Nephron progenitor cell (in vitro differentiated cells): ENCODE results near the gene UGDH.

ENCODE experiments used
- DNase-seq: peaks from one replicate; pipeline ENCODE4 v3.0.0; 2021
- H3K27ac Mint-ChIP-seq: 2 replicates; pipeline ENCODE4 v1.8.0; 2021; ENCODE audit warnings: mild to moderate bottlenecking, moderate library complexity, mixed read lengths
- H3K27me3 Mint-ChIP-seq: 2 replicates; pipeline ENCODE4 v1.8.0; 2021; ENCODE audit warnings: mild to moderate bottlenecking, low read depth, mixed read lengths; ENCODE audit not compliant: poor library complexity
- H3K36me3 Mint-ChIP-seq: 2 replicates; pipeline ENCODE4 v1.8.0; 2021; ENCODE audit warnings: low read depth, mixed read lengths
- H3K4me1 Mint-ChIP-seq: 2 replicates; pipeline ENCODE4 v1.8.0; 2021; ENCODE audit warnings: mixed read lengths
- H3K4me3 Mint-ChIP-seq: 2 replicates; pipeline ENCODE4 v1.8.0; 2021; ENCODE audit warnings: mild to moderate bottlenecking, moderate library complexity, mixed read lengths
- H3K9me3 Mint-ChIP-seq: 2 replicates; pipeline ENCODE4 v1.8.0; 2021; ENCODE audit warnings: mild to moderate bottlenecking, moderate library complexity, mixed read lengths
- CTCF ChIP-seq: fragments of 200-600 bp; sonication (generic); IDR thresholded peaks from 2 replicates; pipeline ENCODE4 v1.5.0; 2021; ENCODE audit warnings: antibody characterized with exemption

Gene UGDH

DNA sequence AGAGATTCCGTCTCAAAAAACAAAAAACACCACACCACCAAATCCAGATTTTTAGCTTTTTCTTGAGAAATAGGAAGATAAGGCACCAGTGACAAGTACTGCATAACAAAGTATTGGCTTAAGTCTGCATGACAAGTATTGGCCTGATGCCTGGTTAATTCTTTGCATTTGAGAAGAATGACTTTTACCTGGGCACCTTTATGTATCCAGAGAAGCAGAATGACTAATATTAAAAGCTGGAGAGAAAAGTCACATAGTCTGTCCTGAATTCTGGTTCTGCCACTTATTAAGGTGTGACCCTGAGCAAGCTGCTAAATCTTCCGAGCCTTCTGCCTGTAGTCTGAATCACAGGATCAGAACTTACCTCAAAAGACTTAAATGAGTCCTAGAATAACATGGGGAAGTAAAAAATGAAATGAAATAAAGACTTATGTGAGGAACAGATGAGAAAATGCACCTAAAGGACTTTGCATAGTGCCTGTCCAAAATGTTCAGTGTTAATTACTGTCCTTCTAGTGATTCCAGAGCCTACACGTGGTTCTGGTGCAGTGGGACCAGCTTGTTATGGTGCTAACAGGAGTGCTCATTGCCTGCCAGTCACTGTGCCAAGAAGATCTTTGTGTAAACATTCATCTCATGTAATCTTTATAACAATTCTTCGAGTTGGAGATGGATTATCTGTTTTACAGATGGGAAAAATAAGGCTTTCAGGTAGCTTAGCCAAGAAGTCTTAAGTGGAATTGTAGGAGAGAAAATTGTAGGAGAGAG, 31.6 kb downstream of the UGDH start:
- Mint-ChIP-seq H3K4me3 (no peak overlapping the region), H3K36me3 (peaks cover 25% of the 10 kb centered on the region), H3K4me1 (no peaks in the 10 kb centered on the region), H3K27me3 (peaks cover 6% of the 10 kb centered on the region), H3K27ac (no peak overlapping the region), H3K9me3 (no peaks in the 10 kb centered on the region)
- no peak for TF ChIP-seq CTCF
- no peak for DNase-seq

GRCh38 chr4:39494354-39494753, 32.9 kb downstream of the UGDH start:
- no peak for TF ChIP-seq CTCF
- H3K4me1 Mint-ChIP-seq: no peaks in the 10 kb centered on the region

DNA sequence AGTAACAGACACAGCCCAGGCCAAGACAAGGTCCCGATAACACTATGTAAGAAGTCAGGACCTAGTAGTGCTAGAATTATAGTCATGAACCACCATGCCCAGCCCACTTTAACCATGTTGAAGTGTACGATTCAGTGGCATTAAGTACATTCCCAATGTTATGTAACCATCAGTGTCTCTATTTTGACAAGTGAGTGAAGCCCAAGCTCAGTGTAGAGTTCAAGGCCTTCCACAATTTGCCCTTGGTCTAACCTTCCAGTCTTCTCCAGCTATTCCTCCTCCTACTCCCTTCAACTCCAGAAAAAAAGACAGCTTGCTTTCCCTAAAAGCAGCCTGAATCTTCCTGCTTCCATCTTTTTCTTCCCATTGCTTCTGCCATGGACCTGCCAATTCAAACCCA, 36.9 kb downstream of the UGDH start:
- DNase-seq: no peak
- TF ChIP-seq CTCF: no peak
- Mint-ChIP-seq H3K27ac (no peak overlapping the region), H3K4me3 (no peak overlapping the region), H3K4me1 (no peaks in the 10 kb centered on the region), H3K36me3 (no peaks in the 10 kb centered on the region), H3K9me3 (no peaks in the 10 kb centered on the region), H3K27me3 (peaks cover 6% of the 10 kb centered on the region)

More at GRCh38 chr4:39494354-39494753, 32.9 kb downstream of the UGDH start:
- H3K36me3 Mint-ChIP-seq: peaks cover 13% of the 10 kb centered on the region
- no peak overlapping the region for H3K4me3 Mint-ChIP-seq
- no peaks in the 10 kb centered on the region for H3K9me3 Mint-ChIP-seq
- H3K27me3 Mint-ChIP-seq: peaks cover 6% of the 10 kb centered on the region
- DNase-seq: no peak
- no peak overlapping the region for H3K27ac Mint-ChIP-seq

DNA sequence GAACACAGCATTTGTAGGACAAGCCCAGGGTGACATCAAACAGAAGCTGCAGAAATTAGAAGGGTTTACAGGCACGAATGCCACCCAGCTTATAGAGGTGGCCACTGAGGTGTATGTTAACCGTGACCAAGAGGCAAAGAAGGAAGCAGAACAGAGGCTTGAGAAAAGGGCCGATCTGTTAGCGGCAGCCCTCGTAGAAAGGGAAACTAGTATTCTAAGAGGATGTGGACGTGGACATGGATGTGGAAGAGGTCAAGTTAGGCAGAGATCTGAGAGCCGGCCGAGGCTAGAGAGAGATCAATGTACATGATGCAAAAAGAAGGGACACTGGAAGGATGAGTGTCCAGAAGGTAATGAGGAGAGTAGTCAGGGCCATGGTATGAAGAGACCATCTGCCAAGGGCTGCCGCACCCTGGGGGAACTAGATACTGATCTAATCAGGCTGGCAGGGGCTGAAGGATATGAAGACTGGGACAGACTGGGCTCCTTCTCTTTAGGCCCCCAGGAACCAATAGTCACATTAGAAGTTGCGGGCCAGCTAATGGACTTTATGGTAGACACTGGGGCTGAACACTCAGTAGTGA, 40.9 kb downstream of the UGDH start:
- no peak for TF ChIP-seq CTCF
- H3K4me3 Mint-ChIP-seq: no peak overlapping the region
- H3K27ac Mint-ChIP-seq: no peak overlapping the region
- peaks cover 3% of the 10 kb centered on the region for H3K36me3 Mint-ChIP-seq
- peaks cover 17% of the 10 kb centered on the region for H3K9me3 Mint-ChIP-seq
- DNase-seq: no peak
- H3K4me1 Mint-ChIP-seq: no peaks in the 10 kb centered on the region
- H3K27me3 Mint-ChIP-seq: no peaks in the 10 kb centered on the region

DNA sequence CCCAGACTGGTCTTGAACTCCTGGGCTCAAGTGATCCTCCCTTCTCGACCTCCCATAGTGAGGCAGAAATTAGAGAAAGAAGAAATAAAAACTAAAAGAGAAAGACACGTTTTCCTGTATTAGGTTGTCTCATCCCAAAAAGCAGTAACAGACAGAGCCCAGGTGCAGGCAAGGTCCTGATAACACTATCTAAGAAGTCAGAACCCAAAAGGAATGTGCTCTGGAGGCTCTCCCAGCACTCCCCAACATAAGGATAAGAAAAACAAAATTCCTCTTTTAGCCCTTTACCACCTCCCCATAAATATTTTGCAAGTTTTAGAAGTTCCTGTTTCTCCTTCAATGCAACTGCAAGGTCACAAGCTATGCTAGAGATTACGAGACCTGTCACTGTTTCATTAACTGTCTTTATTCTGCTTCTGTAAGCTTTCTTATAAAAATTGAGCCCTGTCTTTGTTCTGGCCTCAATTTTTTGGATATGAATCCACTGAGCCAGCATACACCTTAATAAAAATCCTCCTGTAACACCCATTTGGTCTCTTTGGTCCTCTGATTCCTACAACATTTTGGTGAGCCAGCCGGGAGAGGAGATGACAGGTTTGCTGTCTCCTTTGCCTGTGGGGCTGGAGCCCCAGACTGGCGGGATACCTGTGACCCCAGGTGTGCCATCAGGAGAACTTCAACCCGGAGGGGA, 42.5 kb downstream of the UGDH start:
- Mint-ChIP-seq H3K27me3 (no peaks in the 10 kb centered on the region), H3K36me3 (peaks cover 3% of the 10 kb centered on the region), H3K4me1 (no peaks in the 10 kb centered on the region), H3K9me3 (peaks cover 17% of the 10 kb centered on the region), H3K4me3 (no peak overlapping the region), H3K27ac (no peak overlapping the region)
- TF ChIP-seq CTCF: no peak
- DNase-seq: no peak
